Measurements from ENCODE around the gene APBB1.

GRCh38 chr11:6391537-6392134 is 27.3 kb downstream of the APBB1 start:
- TF ChIP-seq CTCF (conservative IDR thresholded peaks at IDR 0.05; ENCODE audit: low read depth, low read length) (no peak), EZH2 (IDR thresholded peaks at IDR 0.05; ENCODE audit: borderline replicate concordance, low read depth, low read length, poor library complexity, severe bottlenecking) (no peak)

Measured in A673 (cell line).